ENCODE results near the gene RIPOR1.

DNA sequence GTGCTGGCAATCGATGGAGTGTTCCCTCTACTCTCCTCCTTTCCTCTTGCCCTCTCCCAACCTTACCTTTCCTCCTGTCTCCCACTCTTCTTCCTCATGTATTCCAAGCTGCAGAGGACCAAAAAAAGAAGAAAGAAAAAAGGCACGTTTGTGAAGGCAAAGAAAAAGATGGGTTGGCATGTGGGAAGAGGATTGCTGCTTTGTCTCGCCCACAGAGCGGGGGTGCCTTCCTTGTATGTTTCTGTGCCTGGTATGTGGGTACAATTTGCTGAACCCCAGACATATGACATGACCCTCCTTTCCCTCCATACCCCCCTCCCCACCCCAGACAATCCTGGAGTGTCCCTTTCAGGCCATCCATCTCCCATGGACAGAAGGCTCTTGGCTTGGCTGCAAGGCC is 20.6 kb downstream of the RIPOR1 start:
- TF ChIP-seq, protein P1, sequence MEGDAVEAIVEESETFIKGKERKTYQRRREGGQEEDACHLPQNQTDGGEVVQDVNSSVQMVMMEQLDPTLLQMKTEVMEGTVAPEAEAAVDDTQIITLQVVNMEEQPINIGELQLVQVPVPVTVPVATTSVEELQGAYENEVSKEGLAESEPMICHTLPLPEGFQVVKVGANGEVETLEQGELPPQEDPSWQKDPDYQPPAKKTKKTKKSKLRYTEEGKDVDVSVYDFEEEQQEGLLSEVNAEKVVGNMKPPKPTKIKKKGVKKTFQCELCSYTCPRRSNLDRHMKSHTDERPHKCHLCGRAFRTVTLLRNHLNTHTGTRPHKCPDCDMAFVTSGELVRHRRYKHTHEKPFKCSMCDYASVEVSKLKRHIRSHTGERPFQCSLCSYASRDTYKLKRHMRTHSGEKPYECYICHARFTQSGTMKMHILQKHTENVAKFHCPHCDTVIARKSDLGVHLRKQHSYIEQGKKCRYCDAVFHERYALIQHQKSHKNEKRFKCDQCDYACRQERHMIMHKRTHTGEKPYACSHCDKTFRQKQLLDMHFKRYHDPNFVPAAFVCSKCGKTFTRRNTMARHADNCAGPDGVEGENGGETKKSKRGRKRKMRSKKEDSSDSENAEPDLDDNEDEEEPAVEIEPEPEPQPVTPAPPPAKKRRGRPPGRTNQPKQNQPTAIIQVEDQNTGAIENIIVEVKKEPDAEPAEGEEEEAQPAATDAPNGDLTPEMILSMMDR (IDR thresholded peaks at IDR 0.05) = no peak
- TF ChIP-seq POLR2AphosphoS5 (IDR thresholded peaks at IDR 0.05) (no peak), POLR2A (IDR thresholded peaks at IDR 0.05; ENCODE audit: low read depth) (no peak)

All from esophagus muscularis mucosa (tissue), 3 donors.